ENCODE results near the gene IGIP.

Gene IGIP

GRCh38 chr5:140168371-140168770 lies 42.6 kb downstream of the IGIP start:
- DNase-seq: no peak

- DNase-seq: no peak
Observed at GRCh38 chr5:140169410-140169809, 43.7 kb downstream of the IGIP start.

- no peak for DNase-seq
Observed at GRCh38 chr5:140172483-140172882, 46.7 kb downstream of the IGIP start.

- no peak for DNase-seq
Observed at GRCh38 chr5:140174014-140174413, 48.3 kb downstream of the IGIP start.

GRCh38 chr5:140174465-140175366 lies 49.0 kb downstream of the IGIP start, which contains the start of gene CYSTM1:
TSS of gene CYSTM1 (plus strand) at chr5:140175188. CDS start at chr5:140194466, 19,278 bp downstream.
- peak; percentile 96 to 97 for DNase-seq

- peak; percentile 66 to 72 for DNase-seq
Observed at GRCh38 chr5:140175367-140176030, 49.8 kb downstream of the IGIP start.

- no peak for DNase-seq
Observed at GRCh38 chr5:140176031-140176387, 50.3 kb downstream of the IGIP start.

GRCh38 chr5:140178086-140178410 lies 52.3 kb downstream of the IGIP start:
- DNase-seq: no peak

GRCh38 chr5:140178482-140179116 lies 52.9 kb downstream of the IGIP start:
- no peak for DNase-seq
